SK-N-SH treated with all-trans-retinoic acid at 6 μM for 48 hours (cell line): Measurements from ENCODE around the gene SMG1.

Experiments used
- PATZ1 ChIP-seq: fragments of 250-450 bp; sonication (Bioruptor Pico); IDR thresholded peaks from 2 replicates; pipeline ENCODE4 v1.8.0; 2020; ENCODE audit warnings: mild to moderate bottlenecking, moderate library complexity, borderline replicate concordance
- SNAI2 ChIP-seq: fragments of 250-450 bp; sonication (Bioruptor Pico); IDR thresholded peaks from 2 replicates; pipeline ENCODE4 v1.5.0; 2020; ENCODE audit warnings: mild to moderate bottlenecking, moderate library complexity
- ZFP3 ChIP-seq: fragments of 250-450 bp; sonication (Bioruptor Pico); IDR thresholded peaks from 2 replicates; pipeline ENCODE4 v1.5.0; 2020; ENCODE audit warnings: mild to moderate bottlenecking, moderate library complexity

- TF ChIP-seq SNAI2 (CRISPR knock-in tag): no peak
- no peak for TF ChIP-seq ZFP3 (CRISPR knock-in tag)
- 0 out of 2 replicates have a peak, but pooled peaks have one; percentile 25 for TF ChIP-seq PATZ1 (CRISPR knock-in tag)
Observed at GRCh38 chr16:18801145-18801972, 124.8 kb downstream of the SMG1 start, which contains the start of gene ARL6IP1.
